WTC11 (cell line): ENCODE measurements around the gene TMUB2. TPM values are rescaled to one million over a fixed set of nuclear protein-coding genes. Genes with fewer than 3 reads are reported as not detected.
"Not testable (repeated sequence)": the region's sequence is repeated elsewhere in the genome, so short reads cannot be mapped to it uniquely, and the experiment has no call there.

ENCODE experiments used
- ATAC-seq: fragments of 200-7000 bp; cut with Tn5 transposase; 2 replicates; pipeline ENCODE4 v1.10.0; 2021; ENCODE audit warnings: mild to moderate bottlenecking, moderate library complexity
- CTCF ChIA-PET: fragments of 300-600 bp; sonication (Branson Sonifier 250); formaldehyde crosslinking; loops from one replicate; lab custom pipeline; 2021; ENCODE audit warnings: antibody characterized with exemption; lab: Charles Lee
- POLR2A ChIA-PET: fragments of 350-600 bp; sonication (Branson Sonifier 250); formaldehyde crosslinking; loops from one replicate; lab custom pipeline; 2021; ENCODE audit warnings: antibody characterized with exemption; lab: Charles Lee
- DNase-seq: peaks from one replicate; pipeline ENCODE4 v3.0.0; 2021; ENCODE audit warnings: low spot score
- H3K27ac Mint-ChIP-seq: 2 replicates; pipeline ENCODE4 v1.8.0; 2021; ENCODE audit warnings: mixed read lengths
- H3K27me3 Mint-ChIP-seq: 2 replicates; pipeline ENCODE4 v1.8.0; 2021; ENCODE audit warnings: low read depth, mild to moderate bottlenecking, moderate library complexity, mixed read lengths
- H3K36me3 Mint-ChIP-seq: 2 replicates; pipeline ENCODE4 v1.8.0; 2021; ENCODE audit warnings: mixed read lengths
- H3K4me1 Mint-ChIP-seq: 2 replicates; pipeline ENCODE4 v1.8.0; 2022; ENCODE audit warnings: mixed read lengths
- H3K4me3 Mint-ChIP-seq: 2 replicates; pipeline ENCODE4 v1.8.0; 2021; ENCODE audit warnings: mild to moderate bottlenecking, moderate library complexity, mixed read lengths
- H3K9me3 Mint-ChIP-seq: 2 replicates; pipeline ENCODE4 v1.8.0; 2021; ENCODE audit warnings: mixed read lengths
- CBFB ChIP-seq: sonication (generic); formaldehyde crosslinking; IDR thresholded peaks from 2 replicates; pipeline ENCODE4 v1.8.1; 2022; ENCODE audit warnings: mild to moderate bottlenecking, low read depth, missing genetic modification reagents
- HMGXB4 ChIP-seq: sonication (generic); formaldehyde crosslinking; IDR thresholded peaks from 2 replicates; pipeline ENCODE4 v1.8.1; 2023; ENCODE audit warnings: mild to moderate bottlenecking, moderate library complexity, missing genetic modification reagents
- NFATC4 ChIP-seq: fragments of 250-450 bp; sonication (Bioruptor Pico); IDR thresholded peaks from 2 replicates; pipeline ENCODE4 v1.9.0; 2021; ENCODE audit warnings: mild to moderate bottlenecking
- NFE2L1 ChIP-seq: sonication (generic); formaldehyde crosslinking; IDR thresholded peaks from 2 replicates; pipeline ENCODE4 v1.8.1; 2023; ENCODE audit warnings: missing genetic modification reagents
- NR3C1 ChIP-seq: sonication (generic); formaldehyde crosslinking; conservative IDR thresholded peaks from 2 replicates; pipeline ENCODE4 v1.8.1; 2023; ENCODE audit warnings: low read depth, mild to moderate bottlenecking, missing genetic modification reagents
- OVOL2 ChIP-seq: fragments of 250-450 bp; sonication (Bioruptor Pico); IDR thresholded peaks from 2 replicates; pipeline ENCODE4 v1.9.0; 2021; ENCODE audit warnings: mild to moderate bottlenecking, borderline replicate concordance
- RELA ChIP-seq: sonication (generic); formaldehyde crosslinking; IDR thresholded peaks from 2 replicates; pipeline ENCODE4 v1.8.1; 2022; ENCODE audit warnings: missing genetic modification reagents, mild to moderate bottlenecking, borderline replicate concordance
- TEAD1 ChIP-seq: sonication (generic); formaldehyde crosslinking; IDR thresholded peaks from 2 replicates; pipeline ENCODE4 v1.8.0; 2022; ENCODE audit warnings: mild to moderate bottlenecking, missing genetic modification reagents
- ZNF121 ChIP-seq: sonication (generic); formaldehyde crosslinking; IDR thresholded peaks from 2 replicates; pipeline ENCODE4 v1.8.0; 2023; ENCODE audit warnings: missing genetic modification reagents
- ZNF138 ChIP-seq: sonication (generic); formaldehyde crosslinking; conservative IDR thresholded peaks from 2 replicates; pipeline ENCODE4 v1.8.1; 2022; ENCODE audit warnings: mild to moderate bottlenecking, moderate library complexity, missing genetic modification reagents
- ZNF232 ChIP-seq: sonication (generic); formaldehyde crosslinking; IDR thresholded peaks from 2 replicates; pipeline ENCODE4 v1.8.0; 2022; ENCODE audit warnings: mild to moderate bottlenecking, missing genetic modification reagents
- ZNF396 ChIP-seq: fragments of 250-450 bp; sonication (Bioruptor Pico); IDR thresholded peaks from 2 replicates; pipeline ENCODE4 v1.8.0; 2021; ENCODE audit warnings: mild to moderate bottlenecking, moderate library complexity, borderline replicate concordance
- ZNF512 ChIP-seq: sonication (generic); formaldehyde crosslinking; IDR thresholded peaks from 2 replicates; pipeline ENCODE4 v1.8.1; 2022; ENCODE audit warnings: missing genetic modification reagents, borderline replicate concordance
- ZNF671 ChIP-seq: fragments of 250-450 bp; sonication (Bioruptor Pico); IDR thresholded peaks from 2 replicates; pipeline ENCODE4 v1.8.0; 2021; ENCODE audit warnings: mild to moderate bottlenecking
- total RNA-seq: library from RNA; stranded (reverse); gene quantifications from 3 replicates; pipeline ENCODE4 v1.2.3, GENCODE V29; 2021
- TF ChIP-seq, protein P1 (sequence below): sonication (generic); formaldehyde crosslinking; IDR thresholded peaks from 2 replicates; pipeline ENCODE4 v1.8.1; 2023; ENCODE audit warnings: mild to moderate bottlenecking, missing genetic modification reagents
- TF ChIP-seq, protein P2 (sequence below): sonication (generic); formaldehyde crosslinking; IDR thresholded peaks from 2 replicates; pipeline ENCODE4 v1.8.0; 2023; ENCODE audit warnings: missing genetic modification reagents

Gene TMUB2
- total RNA-seq, 1 experiment from 2014 or later: 26.9 TPM

- TF ChIP-seq RELA (CRISPR knock-in tag) (no peak), NFE2L1 (CRISPR knock-in tag) (no peak), ZNF512 (CRISPR knock-in tag) (no peak)
- TF ChIP-seq, protein P1, sequence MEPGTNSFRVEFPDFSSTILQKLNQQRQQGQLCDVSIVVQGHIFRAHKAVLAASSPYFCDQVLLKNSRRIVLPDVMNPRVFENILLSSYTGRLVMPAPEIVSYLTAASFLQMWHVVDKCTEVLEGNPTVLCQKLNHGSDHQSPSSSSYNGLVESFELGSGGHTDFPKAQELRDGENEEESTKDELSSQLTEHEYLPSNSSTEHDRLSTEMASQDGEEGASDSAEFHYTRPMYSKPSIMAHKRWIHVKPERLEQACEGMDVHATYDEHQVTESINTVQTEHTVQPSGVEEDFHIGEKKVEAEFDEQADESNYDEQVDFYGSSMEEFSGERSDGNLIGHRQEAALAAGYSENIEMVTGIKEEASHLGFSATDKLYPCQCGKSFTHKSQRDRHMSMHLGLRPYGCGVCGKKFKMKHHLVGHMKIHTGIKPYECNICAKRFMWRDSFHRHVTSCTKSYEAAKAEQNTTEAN (CRISPR knock-in tag): no peak
These were observed 48.8 kb downstream of the TMUB2 start (continued) for GRCh38 chr17:44235583-44235936.

DNA sequence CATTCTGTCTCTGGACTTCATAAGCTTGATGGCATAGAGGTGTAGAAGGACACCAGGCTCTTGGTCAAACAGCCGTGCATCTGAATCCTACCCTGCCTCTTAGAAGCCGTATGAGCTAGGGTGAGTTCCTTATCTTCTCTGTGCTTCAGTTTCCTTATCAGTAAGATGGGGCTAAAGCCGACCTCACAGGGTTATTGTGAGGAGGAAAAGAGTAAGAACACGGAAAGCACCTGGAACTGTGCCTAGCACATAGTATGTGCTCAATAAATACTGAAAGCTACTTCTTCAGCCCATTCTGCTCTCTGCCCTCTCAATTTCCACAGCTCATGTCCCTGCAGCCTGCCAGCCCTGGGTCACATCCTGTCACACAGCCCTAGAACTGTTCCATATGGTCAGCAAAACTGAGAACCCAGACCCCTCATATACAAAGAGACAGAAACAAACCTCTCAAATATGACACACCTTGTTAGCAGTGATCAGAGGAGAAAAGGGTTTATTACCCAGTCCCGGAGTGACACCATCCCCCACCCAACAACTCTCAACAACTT lies 49.7 kb downstream of the TMUB2 start:
- no peak for ATAC-seq
- H3K4me3 Mint-ChIP-seq: no peak overlapping the region
- no peak overlapping the region for H3K27ac Mint-ChIP-seq
- peaks cover 7% of the 10 kb centered on the region for H3K27me3 Mint-ChIP-seq
- CTCF ChIA-PET: no interaction called here
- H3K36me3 Mint-ChIP-seq: peaks cover 5% of the 10 kb centered on the region; the same call in 1 of the 2 replicates
- TF ChIP-seq NFATC4 (no peak), RELA (CRISPR knock-in tag) (no peak), ZNF121 (CRISPR knock-in tag) (no peak), ZNF232 (no peak), HMGXB4 (no peak), TEAD1 (CRISPR knock-in tag) (no peak), ZNF396 (CRISPR knock-in tag) (no peak), ZNF671 (CRISPR knock-in tag) (no peak), NR3C1 (CRISPR knock-in tag) (no peak), ZNF138 (CRISPR knock-in tag) (no peak), CBFB (no peak), OVOL2 (CRISPR knock-in tag) (no peak)
- TF ChIP-seq, protein P2, sequence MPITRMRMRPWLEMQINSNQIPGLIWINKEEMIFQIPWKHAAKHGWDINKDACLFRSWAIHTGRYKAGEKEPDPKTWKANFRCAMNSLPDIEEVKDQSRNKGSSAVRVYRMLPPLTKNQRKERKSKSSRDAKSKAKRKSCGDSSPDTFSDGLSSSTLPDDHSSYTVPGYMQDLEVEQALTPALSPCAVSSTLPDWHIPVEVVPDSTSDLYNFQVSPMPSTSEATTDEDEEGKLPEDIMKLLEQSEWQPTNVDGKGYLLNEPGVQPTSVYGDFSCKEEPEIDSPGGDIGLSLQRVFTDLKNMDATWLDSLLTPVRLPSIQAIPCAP (CRISPR knock-in tag): no peak
- TF ChIP-seq, protein P1 (CRISPR knock-in tag): no peak
- TF ChIP-seq, all 79 proteins: peak for 0
- DNase-seq: no peak
- POLR2A ChIA-PET: no interaction called here
- Mint-ChIP-seq H3K9me3 (no peaks in the 10 kb centered on the region), H3K4me1 (no peaks in the 10 kb centered on the region)

- H3K4me3 Mint-ChIP-seq, CTCF ChIA-PET: not testable (repeated sequence)
These were observed 51.1 kb downstream of the TMUB2 start for GRCh38 chr17:44237886-44238285.

More at GRCh38 chr17:44237886-44238285, 51.1 kb downstream of the TMUB2 start:
- DNase-seq, H3K36me3 Mint-ChIP-seq, H3K27ac Mint-ChIP-seq, POLR2A ChIA-PET, H3K4me1 Mint-ChIP-seq, H3K27me3 Mint-ChIP-seq, ATAC-seq, H3K9me3 Mint-ChIP-seq: not testable (repeated sequence)
